ENCODE results near the gene PPP2R2C. TPM values are rescaled to one million over a fixed set of nuclear protein-coding genes. Genes with fewer than 3 reads are reported as not detected.

Gene PPP2R2C
- total and polyA plus RNA-seq, 4 experiments from 2014 or later: not detected

DNA sequence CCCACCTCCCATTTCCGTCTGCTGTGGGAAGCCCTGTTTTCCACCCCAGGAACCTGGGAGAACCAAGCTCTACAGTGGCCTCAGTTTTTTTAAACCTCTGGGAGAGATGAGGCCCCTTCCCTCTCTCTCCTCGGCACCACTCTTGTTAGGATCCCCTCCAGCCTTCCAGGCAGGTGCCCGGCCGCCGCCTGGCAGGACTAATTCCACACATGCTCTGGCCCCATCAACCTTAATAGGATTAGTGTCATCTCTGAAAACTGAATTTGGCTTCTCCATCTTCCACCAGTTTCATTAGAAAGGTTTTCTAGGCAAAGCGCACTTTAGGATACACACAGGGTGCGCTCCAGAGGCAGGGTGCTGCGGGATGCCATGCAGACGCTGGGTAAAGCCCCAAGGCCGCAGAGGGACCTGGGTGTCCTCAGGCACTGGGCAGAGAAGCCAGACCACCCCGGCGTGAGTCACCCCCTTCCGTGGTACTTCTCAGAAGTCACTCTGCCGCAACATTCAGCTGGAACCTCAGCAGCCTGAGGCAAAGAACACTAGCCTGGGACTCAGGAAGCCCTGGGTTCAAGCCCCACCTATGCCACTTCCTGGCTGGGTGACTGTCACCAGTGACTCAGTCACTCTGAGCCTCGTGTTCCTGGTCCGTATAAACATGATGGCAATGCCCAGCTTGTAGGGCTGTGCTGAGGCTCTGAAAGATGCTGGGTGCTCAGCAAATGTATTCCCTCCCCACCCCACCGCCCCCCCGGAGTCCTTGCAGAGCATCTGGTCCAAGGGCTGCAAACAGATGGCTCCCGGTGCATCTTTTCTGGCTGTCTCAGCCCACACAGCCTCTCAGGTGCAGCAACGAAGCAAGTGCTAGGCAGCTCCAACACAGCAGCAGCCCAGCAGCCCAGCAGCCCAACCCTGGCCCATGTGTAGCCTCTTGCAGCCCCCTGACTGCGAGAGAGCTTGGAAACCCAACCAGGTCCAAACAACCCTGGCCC lies 29.1 kb downstream of the PPP2R2C start:
- peaks cover 0 to 4% (median 0%) of the 10 kb centered on the region in 8 donors for H3K9me3 Mint-ChIP-seq
- no peak overlapping the region for H3K4me3 Mint-ChIP-seq
- Histone ChIP-seq H3K4me3 (ENCODE audit: low read length in 2 of 2) (no peak overlapping the region), H3K36me3 (ENCODE audit: insufficient read depth, low read length) (no peaks in the 10 kb centered on the region), H3K9me3 (ENCODE audit: control insufficient read depth in 1 of 2, low read length in 2 of 2) (no peaks in the 10 kb centered on the region), H3K27ac (ENCODE audit: low read depth, low read length) (no peak overlapping the region), H3K27me3 (ENCODE audit: insufficient read depth, low read length) (no peaks in the 10 kb centered on the region), H3K4me1 (ENCODE audit: insufficient read depth, low read length) (no peaks in the 10 kb centered on the region)
- H3K27me3 Mint-ChIP-seq: peaks cover 8 to 15% of the 10 kb centered on the region in 2 donors
- CTCF ChIA-PET (ENCODE audit: partially characterized antibody): no interaction called here
- no peak overlapping the region for H3K27ac Mint-ChIP-seq
- intact Hi-C loops (cut with micrococcal nuclease): no loop called here
- H3K4me1 Mint-ChIP-seq: no peaks in the 10 kb centered on the region
- DNase-seq: no peak
- no peaks in the 10 kb centered on the region for H3K36me3 Mint-ChIP-seq
- POLR2A ChIA-PET (ENCODE audit: partially characterized antibody): no interaction called here

DNA sequence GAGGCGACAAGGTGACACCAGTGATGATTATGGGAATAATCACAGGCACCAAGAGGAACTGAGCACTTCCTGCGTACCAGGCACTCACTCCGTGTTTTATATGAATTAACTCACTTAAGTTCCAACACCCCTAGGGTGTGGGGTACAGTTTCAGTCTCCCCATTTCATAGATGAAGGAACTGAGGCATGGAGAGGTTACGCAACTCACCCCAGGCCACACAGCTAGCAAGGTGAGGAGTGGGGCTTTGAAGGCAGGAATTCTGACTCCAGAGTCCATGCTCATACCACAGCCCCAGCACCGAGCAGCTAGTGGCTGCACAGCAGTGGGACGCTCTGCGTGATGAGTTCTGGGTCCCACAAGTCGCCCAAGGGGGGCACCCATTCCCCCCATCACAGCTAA lies 29.9 kb downstream of the PPP2R2C start:
- Histone ChIP-seq H3K4me1 (ENCODE audit: insufficient read depth, low read length) (no peaks in the 10 kb centered on the region), H3K9me3 (ENCODE audit: control insufficient read depth in 1 of 2, low read length in 2 of 2) (no peaks in the 10 kb centered on the region), H3K36me3 (ENCODE audit: insufficient read depth, low read length) (no peaks in the 10 kb centered on the region), H3K27me3 (ENCODE audit: insufficient read depth, low read length) (no peaks in the 10 kb centered on the region), H3K4me3 (ENCODE audit: low read length in 2 of 2) (no peak overlapping the region), H3K27ac (ENCODE audit: low read depth, low read length) (no peak overlapping the region)
- H3K9me3 Mint-ChIP-seq: peaks cover 0 to 4% (median 0%) of the 10 kb centered on the region in 8 donors
- H3K36me3 Mint-ChIP-seq: no peaks in the 10 kb centered on the region
- H3K27me3 Mint-ChIP-seq: peaks cover 8 to 15% of the 10 kb centered on the region in 2 donors
- DNase-seq: no peak
- POLR2A ChIA-PET (ENCODE audit: partially characterized antibody): no interaction called here
- intact Hi-C loops (cut with micrococcal nuclease): no loop called here
- no peak overlapping the region for H3K27ac Mint-ChIP-seq
- H3K4me1 Mint-ChIP-seq: no peaks in the 10 kb centered on the region
- no peak overlapping the region for H3K4me3 Mint-ChIP-seq
- CTCF ChIA-PET (ENCODE audit: partially characterized antibody): no interaction called here

DNA sequence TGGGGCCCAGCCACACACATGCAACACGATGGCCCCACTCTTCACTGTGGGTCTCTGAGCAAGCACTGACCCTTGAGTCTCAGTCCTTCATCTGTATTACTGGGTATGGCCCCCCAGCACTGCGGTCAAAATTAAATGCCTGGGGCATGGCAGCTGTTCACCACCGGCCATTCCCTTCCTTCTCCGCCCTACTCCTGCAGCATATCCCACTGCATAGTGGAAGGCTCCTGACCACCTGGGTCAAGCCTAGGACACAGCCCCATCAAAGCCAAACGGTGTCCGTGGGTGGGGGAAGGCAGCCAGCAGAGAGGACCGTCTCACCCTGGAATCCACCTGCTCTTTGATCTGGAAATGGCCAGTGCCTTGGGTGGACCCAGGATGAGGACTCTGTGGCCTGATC lies 30.7 kb downstream of the PPP2R2C start:
- ChIA-PET POLR2A (ENCODE audit: partially characterized antibody) (no interaction called here), CTCF (ENCODE audit: partially characterized antibody) (no interaction called here)
- Histone ChIP-seq H3K9me3 (ENCODE audit: control insufficient read depth in 1 of 2, low read length in 2 of 2) (no peaks in the 10 kb centered on the region), H3K36me3 (ENCODE audit: insufficient read depth, low read length) (no peaks in the 10 kb centered on the region), H3K27me3 (ENCODE audit: insufficient read depth, low read length) (no peaks in the 10 kb centered on the region), H3K4me3 (ENCODE audit: low read length in 2 of 2) (no peak overlapping the region), H3K27ac (ENCODE audit: low read depth, low read length) (no peak overlapping the region), H3K4me1 (ENCODE audit: insufficient read depth, low read length) (no peaks in the 10 kb centered on the region)
- peaks cover 0 to 4% (median 0%) of the 10 kb centered on the region in 8 donors for H3K9me3 Mint-ChIP-seq
- H3K36me3 Mint-ChIP-seq: no peaks in the 10 kb centered on the region
- intact Hi-C loops (cut with micrococcal nuclease): no loop called here
- H3K4me3 Mint-ChIP-seq: no peak overlapping the region
- DNase-seq: no peak
- no peak overlapping the region for H3K27ac Mint-ChIP-seq
- peaks cover 7 to 15% of the 10 kb centered on the region in 2 donors for H3K27me3 Mint-ChIP-seq
- H3K4me1 Mint-ChIP-seq: no peaks in the 10 kb centered on the region

DNA sequence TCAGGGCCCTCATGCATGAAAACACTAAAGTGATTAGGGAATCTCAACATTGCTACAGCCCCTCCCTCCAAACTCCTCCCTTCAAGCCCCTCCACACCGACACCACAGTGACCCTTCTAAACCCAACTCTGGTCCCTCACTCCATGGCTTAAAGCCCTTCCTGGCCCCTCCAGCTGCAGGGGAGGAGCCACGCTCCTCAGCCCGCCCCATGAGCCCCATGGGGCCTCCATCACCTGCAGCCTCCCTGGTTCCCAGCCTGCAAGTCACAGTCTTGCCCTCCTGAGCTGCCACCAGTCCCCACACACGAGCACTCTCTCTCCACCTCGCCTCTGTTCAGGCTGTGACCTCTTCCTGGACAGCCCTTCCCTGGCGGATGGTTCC lies 31.2 kb downstream of the PPP2R2C start:
- CTCF ChIA-PET (ENCODE audit: partially characterized antibody): no interaction called here
- H3K27ac Mint-ChIP-seq: no peak overlapping the region
- no peak overlapping the region for H3K4me3 Mint-ChIP-seq
- H3K9me3 Mint-ChIP-seq: peaks cover 0 to 8% (median 2%) of the 10 kb centered on the region in 8 donors
- POLR2A ChIA-PET (ENCODE audit: partially characterized antibody): no interaction called here
- Histone ChIP-seq H3K27ac (ENCODE audit: low read depth, low read length) (no peak overlapping the region), H3K27me3 (ENCODE audit: insufficient read depth, low read length) (no peaks in the 10 kb centered on the region), H3K4me3 (ENCODE audit: low read length in 2 of 2) (no peak overlapping the region), H3K4me1 (ENCODE audit: insufficient read depth, low read length) (no peaks in the 10 kb centered on the region), H3K36me3 (ENCODE audit: insufficient read depth, low read length) (no peaks in the 10 kb centered on the region), H3K9me3 (ENCODE audit: control insufficient read depth in 1 of 2, low read length in 2 of 2) (no peaks in the 10 kb centered on the region)
- H3K27me3 Mint-ChIP-seq: peaks cover 4 to 13% of the 10 kb centered on the region in 2 donors
- H3K36me3 Mint-ChIP-seq: no peaks in the 10 kb centered on the region
- H3K4me1 Mint-ChIP-seq: no peaks in the 10 kb centered on the region
- no peak for DNase-seq
- intact Hi-C loops (cut with micrococcal nuclease): no loop called here

DNA sequence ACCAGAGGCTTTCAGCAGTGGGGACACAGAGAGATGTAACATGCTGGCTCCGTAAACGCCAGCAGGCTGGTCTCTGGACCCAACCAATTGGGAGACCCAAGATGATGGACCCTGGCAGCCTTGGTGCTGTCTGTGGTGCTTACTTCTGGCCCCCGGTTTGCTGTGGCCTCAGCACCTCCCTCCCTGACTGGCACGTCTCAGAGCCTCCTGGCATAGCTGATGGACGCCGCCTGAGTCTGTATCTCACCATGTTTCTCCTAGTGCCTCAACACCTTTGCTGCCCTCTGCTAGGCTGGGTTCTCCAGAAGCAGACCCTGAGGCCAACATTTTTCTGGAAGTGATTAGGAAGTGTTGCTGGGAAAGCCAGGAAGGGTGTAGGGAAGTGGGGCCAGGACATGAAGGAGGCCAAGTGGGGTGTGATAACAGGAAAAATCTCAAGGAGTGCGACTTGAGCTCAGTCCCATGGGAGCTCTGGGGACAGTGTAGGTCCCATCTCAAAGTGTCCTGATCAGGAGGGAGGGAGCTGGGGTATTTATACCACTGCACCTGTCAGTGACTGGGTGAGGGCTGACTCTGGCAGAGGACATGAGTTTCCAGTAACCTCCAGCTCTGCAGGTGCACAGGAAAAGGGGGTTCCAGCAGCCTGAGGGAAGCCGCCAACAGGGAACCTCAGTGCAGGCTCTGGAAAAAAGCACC lies 31.8 kb downstream of the PPP2R2C start:
- H3K9me3 Mint-ChIP-seq: peaks cover 0 to 14% (median 6%) of the 10 kb centered on the region in 8 donors
- no peak for DNase-seq
- intact Hi-C loops (cut with micrococcal nuclease): no loop called here

DNA sequence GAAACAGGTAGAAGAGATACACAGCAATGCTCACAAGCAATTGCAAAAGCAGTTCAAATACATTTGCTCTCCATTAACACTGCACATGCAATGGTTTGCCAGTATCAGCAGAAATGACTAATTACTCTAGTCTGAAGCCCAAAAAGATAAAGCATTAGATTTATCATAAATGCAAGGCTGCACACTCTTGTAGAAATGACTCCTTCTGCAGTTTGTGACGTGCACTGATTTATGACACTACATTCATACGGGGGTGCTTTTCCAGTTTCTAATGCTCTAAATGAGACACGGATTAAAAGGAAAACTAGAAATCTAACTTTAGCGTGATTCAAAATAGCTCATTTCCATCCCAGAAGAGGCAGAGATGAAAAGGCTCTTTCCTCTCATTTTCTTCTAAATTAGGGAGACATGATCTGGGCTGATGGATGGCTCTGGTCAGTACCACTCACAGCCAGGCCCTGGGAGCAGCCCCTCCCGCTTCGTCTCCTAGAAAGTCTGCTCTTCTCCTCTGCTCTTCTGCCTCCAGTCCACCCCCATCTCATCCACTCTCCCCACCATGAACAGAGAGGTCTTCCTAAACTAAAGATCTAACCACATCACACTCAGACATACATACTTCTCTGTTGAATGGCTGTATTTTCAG lies 33.2 kb downstream of the PPP2R2C start:
- Mint-ChIP-seq H3K36me3 (no peaks in the 10 kb centered on the region), H3K4me3 (no peak overlapping the region), H3K27me3 (peaks cover 8 to 9% of the 10 kb centered on the region in 2 donors), H3K4me1 (no peaks in the 10 kb centered on the region), H3K9me3 (peaks cover 0 to 22% (median 16%) of the 10 kb centered on the region in 8 donors), H3K27ac (no peak overlapping the region)
- Histone ChIP-seq H3K27me3 (ENCODE audit: insufficient read depth, low read length) (no peaks in the 10 kb centered on the region), H3K27ac (ENCODE audit: low read depth, low read length) (no peak overlapping the region), H3K9me3 (ENCODE audit: control insufficient read depth in 1 of 2, low read length in 2 of 2) (no peaks in the 10 kb centered on the region), H3K4me3 (ENCODE audit: low read length in 2 of 2) (no peak overlapping the region), H3K36me3 (ENCODE audit: insufficient read depth, low read length) (no peaks in the 10 kb centered on the region), H3K4me1 (ENCODE audit: insufficient read depth, low read length) (no peaks in the 10 kb centered on the region)
- ChIA-PET CTCF (ENCODE audit: partially characterized antibody) (no interaction called here), POLR2A (ENCODE audit: partially characterized antibody) (no interaction called here)
- intact Hi-C loops (cut with micrococcal nuclease): no loop called here
- DNase-seq: no peak

More for the DNA sequence above, 31.8 kb downstream of the PPP2R2C start:
- Mint-ChIP-seq H3K36me3 (no peaks in the 10 kb centered on the region), H3K4me1 (no peaks in the 10 kb centered on the region), H3K27me3 (peaks cover 4 to 11% of the 10 kb centered on the region in 2 donors), H3K4me3 (no peak overlapping the region), H3K27ac (no peak overlapping the region)
- ChIA-PET CTCF (ENCODE audit: partially characterized antibody) (no interaction called here), POLR2A (ENCODE audit: partially characterized antibody) (no interaction called here)
- H3K4me1 ChIP-seq (ENCODE audit: insufficient read depth, low read length): no peaks in the 10 kb centered on the region
- no peaks in the 10 kb centered on the region for H3K27me3 ChIP-seq (ENCODE audit: insufficient read depth, low read length)
- H3K9me3 ChIP-seq (ENCODE audit: control insufficient read depth in 1 of 2, low read length in 2 of 2): no peaks in the 10 kb centered on the region
- H3K4me3 ChIP-seq (ENCODE audit: low read length in 2 of 2): no peak overlapping the region
- H3K36me3 ChIP-seq (ENCODE audit: insufficient read depth, low read length): no peaks in the 10 kb centered on the region
- H3K27ac ChIP-seq (ENCODE audit: low read depth, low read length): no peak overlapping the region

DNA sequence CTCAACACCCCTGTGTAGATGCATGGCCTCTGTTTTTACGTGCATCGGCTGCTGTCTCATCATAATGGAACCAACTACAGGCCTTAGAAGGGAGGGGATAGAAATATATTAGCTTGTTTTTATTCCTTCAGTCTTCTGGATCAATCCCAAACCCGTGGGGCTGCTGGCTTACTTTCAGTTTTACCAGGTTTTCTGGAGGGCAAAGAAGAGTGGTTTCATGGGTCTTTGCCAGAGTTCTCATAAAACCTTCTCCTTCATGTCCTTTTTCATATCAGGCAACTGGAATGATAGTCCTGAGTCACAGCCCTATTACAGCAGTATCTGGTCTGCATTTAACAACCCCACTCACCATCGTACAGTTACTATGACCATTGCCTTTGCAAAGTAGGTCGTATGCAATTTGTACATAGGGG lies 34.6 kb downstream of the PPP2R2C start:
- Mint-ChIP-seq H3K4me1 (no peaks in the 10 kb centered on the region), H3K36me3 (no peaks in the 10 kb centered on the region), H3K9me3 (peaks cover 0 to 29% (median 19%) of the 10 kb centered on the region in 8 donors), H3K27ac (no peak overlapping the region), H3K27me3 (peaks cover 8 to 9% of the 10 kb centered on the region in 2 donors), H3K4me3 (no peak overlapping the region)
- intact Hi-C loops (cut with micrococcal nuclease): no loop called here
- Histone ChIP-seq H3K27ac (ENCODE audit: low read depth, low read length) (no peak overlapping the region), H3K4me1 (ENCODE audit: insufficient read depth, low read length) (no peaks in the 10 kb centered on the region), H3K9me3 (ENCODE audit: control insufficient read depth in 1 of 2, low read length in 2 of 2) (no peaks in the 10 kb centered on the region), H3K27me3 (ENCODE audit: insufficient read depth, low read length) (no peaks in the 10 kb centered on the region), H3K4me3 (ENCODE audit: low read length in 2 of 2) (no peak overlapping the region), H3K36me3 (ENCODE audit: insufficient read depth, low read length) (no peaks in the 10 kb centered on the region)
- no peak for DNase-seq
- POLR2A ChIA-PET (ENCODE audit: partially characterized antibody): no interaction called here
- CTCF ChIA-PET (ENCODE audit: partially characterized antibody): no interaction called here
